ENCODE data around the gene DNAH8.

DNAH8 gene

DNA sequence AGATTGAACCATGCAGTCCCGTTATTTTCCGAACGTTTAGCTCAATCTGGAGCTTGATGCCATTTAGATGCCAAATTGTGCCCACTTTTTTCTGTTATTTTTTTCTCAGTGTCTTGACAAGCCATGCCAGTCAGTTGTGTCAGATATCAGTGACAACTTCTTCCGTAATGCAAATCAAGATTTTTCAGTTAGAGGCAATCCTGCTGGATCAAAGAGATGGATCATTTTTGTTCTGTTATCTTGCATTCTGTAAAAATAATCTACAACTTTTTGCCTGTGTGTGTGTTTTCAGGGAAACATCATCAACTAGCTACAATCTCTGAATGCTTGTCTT lies 302.4 kb downstream of the DNAH8 start:
- no peak for DNase-seq (ENCODE audit: low read depth, low spot score)
- ChIA-PET POLR2A (no interaction called here), CTCF (no interaction called here)
- no peak overlapping the region for H3K4me3 ChIP-seq (ENCODE audit: low read depth, low read length)
- TF ChIP-seq CTCF (IDR thresholded peaks at IDR 0.05; ENCODE audit: insufficient read depth, low read length, missing control alignments) = no peak

DNA sequence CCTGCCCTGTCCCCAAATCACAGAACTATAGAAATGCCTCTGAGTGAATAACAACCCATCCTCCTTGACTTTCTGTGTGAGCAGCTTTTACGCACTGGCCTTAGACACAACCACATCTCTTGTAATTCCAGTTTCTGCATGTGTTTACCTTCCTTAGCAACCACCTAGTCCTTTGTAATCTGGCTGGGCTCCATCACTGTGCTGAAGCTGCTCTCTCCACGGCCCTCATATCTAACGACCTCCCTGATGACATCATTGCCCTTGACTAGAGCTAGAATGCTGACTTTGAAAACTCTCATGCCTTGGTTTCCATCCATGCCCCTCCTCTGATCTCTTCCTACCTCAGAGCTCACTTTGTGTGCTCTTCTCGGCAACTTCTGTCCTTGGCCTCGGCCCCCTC lies 303.0 kb downstream of the DNAH8 start:
- POLR2A ChIA-PET = no interaction called here
- no peak for DNase-seq (ENCODE audit: low read depth, low spot score)
- H3K4me3 ChIP-seq (ENCODE audit: low read depth, low read length) = no peak overlapping the region
- no peak for TF ChIP-seq CTCF (IDR thresholded peaks at IDR 0.05; ENCODE audit: insufficient read depth, low read length, missing control alignments)
- CTCF ChIA-PET = no interaction called here

GRCh38 chr6:39020136-39020535 lies 305.0 kb downstream of the DNAH8 start:
- ChIA-PET POLR2A (no interaction called here), CTCF (no interaction called here)
- TF ChIP-seq CTCF (IDR thresholded peaks at IDR 0.05; ENCODE audit: insufficient read depth, low read length, missing control alignments) = no peak
- no peak for DNase-seq (ENCODE audit: low read depth, low spot score)
- H3K4me3 ChIP-seq (ENCODE audit: low read depth, low read length) = no peak overlapping the region

- H3K4me3 ChIP-seq (ENCODE audit: low read depth, low read length) = no peak overlapping the region
- no peak for DNase-seq (ENCODE audit: low read depth, low spot score)
- CTCF ChIA-PET = no interaction called here
- TF ChIP-seq CTCF (IDR thresholded peaks at IDR 0.05; ENCODE audit: insufficient read depth, low read length, missing control alignments) = no peak
- POLR2A ChIA-PET = no interaction called here
These were observed 305.9 kb downstream of the DNAH8 start for GRCh38 chr6:39021041-39021440.

DNA sequence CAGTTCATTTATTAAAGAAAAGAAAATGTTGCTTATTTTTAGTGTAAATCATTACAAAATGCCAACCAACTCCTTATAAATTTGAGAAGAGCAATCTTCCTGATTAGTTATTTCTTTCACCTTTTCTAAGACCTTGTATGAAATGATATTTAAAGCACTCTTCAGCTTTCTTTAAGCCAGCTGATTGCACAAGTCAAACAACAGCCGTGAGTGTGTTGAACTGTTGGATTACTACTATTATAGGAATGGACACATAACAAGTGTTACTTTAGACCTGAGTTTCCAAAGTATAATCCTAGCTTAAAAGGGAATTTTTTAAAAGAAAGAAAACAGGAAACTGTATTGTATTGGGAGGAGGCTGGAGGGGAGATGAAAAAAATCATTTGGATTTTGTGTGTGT lies 306.7 kb downstream of the DNAH8 start:
- TF ChIP-seq CTCF (IDR thresholded peaks at IDR 0.05; ENCODE audit: insufficient read depth, low read length, missing control alignments) = no peak
- ChIA-PET CTCF (no interaction called here), POLR2A (no interaction called here)
- H3K4me3 ChIP-seq (ENCODE audit: low read depth, low read length) = no peak overlapping the region
- DNase-seq (ENCODE audit: low read depth, low spot score) = no peak

- ChIA-PET CTCF (no interaction called here), POLR2A (no interaction called here)
- DNase-seq (ENCODE audit: low read depth, low spot score) = no peak
- H3K4me3 ChIP-seq (ENCODE audit: low read depth, low read length) = no peak overlapping the region
- no peak for TF ChIP-seq CTCF (IDR thresholded peaks at IDR 0.05; ENCODE audit: insufficient read depth, low read length, missing control alignments)
These were observed 311.1 kb downstream of the DNAH8 start for GRCh38 chr6:39026175-39026574.

Data from AG04449 (cell line).